ENCODE measurements around the gene GNS. TPM values are rescaled to one million over a fixed set of nuclear protein-coding genes. Genes with fewer than 3 reads are reported as not detected.

The GNS gene
- total and polyA plus RNA-seq, 10 of the 15 experiments (the other 5 are each of a cell fraction or from before 2014, with no cell fraction given), result 4.1 to 33.8 (median 19.1) TPM

DNA sequence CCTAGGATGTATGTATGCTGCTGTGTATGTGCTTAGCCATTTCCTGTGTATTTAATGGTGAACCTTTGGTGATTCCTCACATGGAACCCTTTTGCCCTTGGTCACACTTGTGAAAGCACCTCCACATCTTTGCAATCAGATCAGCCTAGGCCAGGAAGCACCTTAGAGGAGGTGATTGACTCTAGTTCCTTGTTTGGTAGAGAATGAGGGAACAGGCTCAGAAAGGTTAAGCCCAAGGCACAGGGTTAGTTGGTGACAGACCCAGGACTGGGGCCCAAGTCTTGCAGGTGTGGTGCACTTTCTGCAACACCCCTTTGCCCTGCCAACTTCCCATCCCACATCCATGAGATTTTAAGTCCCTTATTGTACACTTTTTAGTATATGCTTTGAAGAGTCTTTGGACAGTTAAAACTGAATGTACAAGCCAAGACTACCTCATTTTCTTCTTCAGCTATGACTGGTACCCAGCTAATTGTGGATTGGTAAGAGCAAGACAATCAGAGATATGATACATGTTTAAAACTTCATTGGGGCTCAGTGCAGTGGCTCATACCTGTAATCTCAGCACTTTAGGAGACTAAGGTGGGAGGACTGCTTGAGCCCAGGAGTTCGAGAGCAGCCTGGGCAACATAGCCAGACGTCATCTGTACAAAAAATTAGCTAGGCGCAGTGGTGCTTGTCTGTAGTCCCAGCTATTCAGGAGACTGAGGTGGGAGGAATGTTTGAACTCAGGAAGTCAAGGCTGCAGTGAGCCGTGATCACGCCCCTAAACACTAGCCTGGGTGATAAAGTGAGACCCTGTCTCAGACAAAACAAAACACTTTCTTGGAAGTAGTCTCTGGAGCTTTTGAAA, 77.8 kb downstream of the GNS start:
- Histone ChIP-seq H3K4me2 (ENCODE audit: control insufficient read depth, insufficient read depth) (peak overlapping the region; percentile 31), H3K27me3 (replicated peaks in 1 of 2; ENCODE audit: control insufficient read depth in 2 of 2, insufficient read depth in 2 of 2, low read length in 1 of 2) (no peaks in the 10 kb centered on the region), H3K36me3 (ENCODE audit: control insufficient read depth in 2 of 2, insufficient read depth in 2 of 2, low read length in 1 of 2) (peaks cover 0 to 19% of the 10 kb centered on the region in 2 experiments; a peak in 3 of 4 replicates), H3K9ac (ENCODE audit: control insufficient read depth, insufficient read depth, low read length) (no peak overlapping the region; the same call in 1 of the 2 replicates), H3K4me3 (no peak overlapping the region), H3K79me2 (ENCODE audit: control insufficient read depth, insufficient read depth, low read length) (peaks cover 62% of the 10 kb centered on the region), H4K20me1 (ENCODE audit: control insufficient read depth, insufficient read depth) (no peaks in the 10 kb centered on the region; the same call in 1 of the 2 replicates), H3K27ac (ENCODE audit: control insufficient read depth, insufficient read depth) (peak overlapping the region; percentile 51), H3K9me3 (replicated peaks; ENCODE audit: control insufficient read depth, insufficient read depth, low read length) (no peaks in the 10 kb centered on the region), H2AFZ (ENCODE audit: control insufficient read depth, low read depth, low read length) (no peak overlapping the region), H3K4me1 (ENCODE audit: control insufficient read depth, insufficient read depth, low read length) (peaks cover 44% of the 10 kb centered on the region)
- FAIRE-seq (no peak), ATAC-seq (peak; percentile 41), DNase-seq (ENCODE audit: low read depth, low spot score) (no peak)
- CTCF ChIA-PET, result interaction anchor here (0.5 to 7.7 kb wide), 3 partner anchors 15 to 132 kb away, joined by 3 to 48 read pairs (median 3); no protein-coding TSS in a partner anchor
- SMC1A ChIA-PET (ENCODE audit: uncharacterized antibody, unreplicated experiment), result interaction anchor here (0.7 to 5.5 kb wide), 8 partner anchors 9 to 132 kb away, joined by 3 to 41 read pairs (median 6); no protein-coding TSS in a partner anchor
- in situ Hi-C loops (cut with MboI), result no loop called here
- no TSS peak for BruUV-seq (replicated peaks)
- intact Hi-C loops (cut with micrococcal nuclease; ENCODE audit: unreplicated experiment), result no loop called here
- POLR2A ChIA-PET, result interaction anchor here (0.6 to 1.9 kb wide), 2 partner anchors 9 to 13 kb away, joined by 3 to 7 read pairs; no protein-coding TSS in a partner anchor
- RAD21 ChIA-PET (ENCODE audit: unreplicated experiment), result interaction anchor here (1.1 to 1.5 kb wide), 2 partner anchors 14 to 17 kb away, joined by 3 to 6 read pairs; no protein-coding TSS in a partner anchor
- WGBS (ENCODE audit: insufficient coverage, insufficient replicate concordance, low lambda C conversion rate, missing lambda C conversion rate), result 59% methylated on average over 5 of the region's 5 CpGs
- TF ChIP-seq SRF (IDR thresholded peaks at IDR 0.05; ENCODE audit: low read depth in 2 of 2, low read length in 2 of 2) (no peak), BCL11A (IDR thresholded peaks at IDR 0.05; ENCODE audit: low read depth, low read length) (0 out of 2 replicates have a peak, but pooled peaks have one; percentile 10), MYC (IDR thresholded peaks at IDR 0.05; ENCODE audit: insufficient read depth, insufficient read length, insufficient replicate concordance, low read length, severe bottlenecking) (no peak), NFIC (IDR thresholded peaks at IDR 0.05; ENCODE audit: low read depth, low read length) (peak; percentile 49; the same call in 1 of the 2 replicates), ETV6 (conservative IDR thresholded peaks at IDR 0.05 in 1 of 2, IDR thresholded peaks at IDR 0.05 in 1 of 2; ENCODE audit: borderline replicate concordance in 1 of 2, low read depth in 1 of 2) (peak in 1 of 2 experiments; percentile 28; a peak in 1 of 4 replicates), MTA2 (IDR thresholded peaks at IDR 0.05; ENCODE audit: low read depth) (no peak), HCFC1 (IDR thresholded peaks at IDR 0.05; ENCODE audit: low read length) (no peak), ATF7 (IDR thresholded peaks at IDR 0.05; ENCODE audit: low read depth) (no peak), JUNB (IDR thresholded peaks at IDR 0.05) (peak; percentile 75)
- TF ChIP-seq, protein P1, sequence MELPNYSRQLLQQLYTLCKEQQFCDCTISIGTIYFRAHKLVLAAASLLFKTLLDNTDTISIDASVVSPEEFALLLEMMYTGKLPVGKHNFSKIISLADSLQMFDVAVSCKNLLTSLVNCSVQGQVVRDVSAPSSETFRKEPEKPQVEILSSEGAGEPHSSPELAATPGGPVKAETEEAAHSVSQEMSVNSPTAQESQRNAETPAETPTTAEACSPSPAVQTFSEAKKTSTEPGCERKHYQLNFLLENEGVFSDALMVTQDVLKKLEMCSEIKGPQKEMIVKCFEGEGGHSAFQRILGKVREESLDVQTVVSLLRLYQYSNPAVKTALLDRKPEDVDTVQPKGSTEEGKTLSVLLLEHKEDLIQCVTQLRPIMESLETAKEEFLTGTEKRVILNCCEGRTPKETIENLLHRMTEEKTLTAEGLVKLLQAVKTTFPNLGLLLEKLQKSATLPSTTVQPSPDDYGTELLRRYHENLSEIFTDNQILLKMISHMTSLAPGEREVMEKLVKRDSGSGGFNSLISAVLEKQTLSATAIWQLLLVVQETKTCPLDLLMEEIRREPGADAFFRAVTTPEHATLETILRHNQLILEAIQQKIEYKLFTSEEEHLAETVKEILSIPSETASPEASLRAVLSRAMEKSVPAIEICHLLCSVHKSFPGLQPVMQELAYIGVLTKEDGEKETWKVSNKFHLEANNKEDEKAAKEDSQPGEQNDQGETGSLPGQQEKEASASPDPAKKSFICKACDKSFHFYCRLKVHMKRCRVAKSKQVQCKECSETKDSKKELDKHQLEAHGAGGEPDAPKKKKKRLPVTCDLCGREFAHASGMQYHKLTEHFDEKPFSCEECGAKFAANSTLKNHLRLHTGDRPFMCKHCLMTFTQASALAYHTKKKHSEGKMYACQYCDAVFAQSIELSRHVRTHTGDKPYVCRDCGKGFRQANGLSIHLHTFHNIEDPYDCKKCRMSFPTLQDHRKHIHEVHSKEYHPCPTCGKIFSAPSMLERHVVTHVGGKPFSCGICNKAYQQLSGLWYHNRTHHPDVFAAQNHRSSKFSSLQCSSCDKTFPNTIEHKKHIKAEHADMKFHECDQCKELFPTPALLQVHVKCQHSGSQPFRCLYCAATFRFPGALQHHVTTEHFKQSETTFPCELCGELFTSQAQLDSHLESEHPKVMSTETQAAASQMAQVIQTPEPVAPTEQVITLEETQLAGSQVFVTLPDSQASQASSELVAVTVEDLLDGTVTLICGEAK (IDR thresholded peaks at IDR 0.05; ENCODE audit: borderline replicate concordance), result no peak
- TF ChIP-seq, protein P2, sequence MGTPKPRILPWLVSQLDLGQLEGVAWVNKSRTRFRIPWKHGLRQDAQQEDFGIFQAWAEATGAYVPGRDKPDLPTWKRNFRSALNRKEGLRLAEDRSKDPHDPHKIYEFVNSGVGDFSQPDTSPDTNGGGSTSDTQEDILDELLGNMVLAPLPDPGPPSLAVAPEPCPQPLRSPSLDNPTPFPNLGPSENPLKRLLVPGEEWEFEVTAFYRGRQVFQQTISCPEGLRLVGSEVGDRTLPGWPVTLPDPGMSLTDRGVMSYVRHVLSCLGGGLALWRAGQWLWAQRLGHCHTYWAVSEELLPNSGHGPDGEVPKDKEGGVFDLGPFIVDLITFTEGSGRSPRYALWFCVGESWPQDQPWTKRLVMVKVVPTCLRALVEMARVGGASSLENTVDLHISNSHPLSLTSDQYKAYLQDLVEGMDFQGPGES (IDR thresholded peaks at IDR 0.05), result no peak
- TF ChIP-seq, protein P3, sequence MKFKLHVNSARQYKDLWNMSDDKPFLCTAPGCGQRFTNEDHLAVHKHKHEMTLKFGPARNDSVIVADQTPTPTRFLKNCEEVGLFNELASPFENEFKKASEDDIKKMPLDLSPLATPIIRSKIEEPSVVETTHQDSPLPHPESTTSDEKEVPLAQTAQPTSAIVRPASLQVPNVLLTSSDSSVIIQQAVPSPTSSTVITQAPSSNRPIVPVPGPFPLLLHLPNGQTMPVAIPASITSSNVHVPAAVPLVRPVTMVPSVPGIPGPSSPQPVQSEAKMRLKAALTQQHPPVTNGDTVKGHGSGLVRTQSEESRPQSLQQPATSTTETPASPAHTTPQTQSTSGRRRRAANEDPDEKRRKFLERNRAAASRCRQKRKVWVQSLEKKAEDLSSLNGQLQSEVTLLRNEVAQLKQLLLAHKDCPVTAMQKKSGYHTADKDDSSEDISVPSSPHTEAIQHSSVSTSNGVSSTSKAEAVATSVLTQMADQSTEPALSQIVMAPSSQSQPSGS (IDR thresholded peaks at IDR 0.05; ENCODE audit: low read length), result peak; percentile 43; the same call in 1 of the 2 replicates
- TF ChIP-seq, protein P4, sequence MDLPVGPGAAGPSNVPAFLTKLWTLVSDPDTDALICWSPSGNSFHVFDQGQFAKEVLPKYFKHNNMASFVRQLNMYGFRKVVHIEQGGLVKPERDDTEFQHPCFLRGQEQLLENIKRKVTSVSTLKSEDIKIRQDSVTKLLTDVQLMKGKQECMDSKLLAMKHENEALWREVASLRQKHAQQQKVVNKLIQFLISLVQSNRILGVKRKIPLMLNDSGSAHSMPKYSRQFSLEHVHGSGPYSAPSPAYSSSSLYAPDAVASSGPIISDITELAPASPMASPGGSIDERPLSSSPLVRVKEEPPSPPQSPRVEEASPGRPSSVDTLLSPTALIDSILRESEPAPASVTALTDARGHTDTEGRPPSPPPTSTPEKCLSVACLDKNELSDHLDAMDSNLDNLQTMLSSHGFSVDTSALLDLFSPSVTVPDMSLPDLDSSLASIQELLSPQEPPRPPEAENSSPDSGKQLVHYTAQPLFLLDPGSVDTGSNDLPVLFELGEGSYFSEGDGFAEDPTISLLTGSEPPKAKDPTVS (IDR thresholded peaks at IDR 0.05; ENCODE audit: low read depth, low read length), result no peak

Measured in GM12878 (cell line).